Measurements from ENCODE around the gene ZNF471.

The ZNF471 gene

DNA sequence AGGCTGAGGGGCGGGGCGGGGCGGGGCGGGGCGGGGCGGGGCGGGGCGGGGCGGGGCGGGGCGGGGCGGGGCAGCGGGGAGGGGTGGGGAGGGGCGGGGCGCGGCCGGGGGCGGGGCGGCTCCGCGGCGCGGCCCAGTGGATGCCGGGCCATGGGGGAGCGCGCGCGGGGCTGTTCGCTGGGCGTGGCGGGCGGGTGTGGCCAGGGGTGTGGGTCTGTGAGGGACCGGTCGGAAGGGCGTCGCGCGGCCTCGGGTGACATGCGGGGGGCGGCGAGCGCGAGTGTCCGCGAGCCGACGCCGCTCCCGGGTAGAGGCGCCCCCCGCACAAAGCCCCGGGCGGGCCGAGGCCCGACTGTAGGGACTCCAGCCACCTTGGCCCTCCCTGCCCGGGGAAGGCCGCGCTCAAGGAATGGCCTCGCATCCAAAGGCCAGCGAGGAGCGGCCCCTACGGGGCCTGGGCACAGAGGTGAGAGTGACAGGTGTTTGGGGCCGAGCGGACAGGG, 31.2 kb downstream of the ZNF471 start, which contains the start of gene ZFP28:
Gene ZFP28, plus strand, starts transcription at position 188 of the 503 bp plus-strand sequence. Its CDS starts 71 bp downstream, at position 259.
- peak within 1 kb of the TSS; percentile 62 to 90 for H3K27ac Mint-ChIP-seq

DNA sequence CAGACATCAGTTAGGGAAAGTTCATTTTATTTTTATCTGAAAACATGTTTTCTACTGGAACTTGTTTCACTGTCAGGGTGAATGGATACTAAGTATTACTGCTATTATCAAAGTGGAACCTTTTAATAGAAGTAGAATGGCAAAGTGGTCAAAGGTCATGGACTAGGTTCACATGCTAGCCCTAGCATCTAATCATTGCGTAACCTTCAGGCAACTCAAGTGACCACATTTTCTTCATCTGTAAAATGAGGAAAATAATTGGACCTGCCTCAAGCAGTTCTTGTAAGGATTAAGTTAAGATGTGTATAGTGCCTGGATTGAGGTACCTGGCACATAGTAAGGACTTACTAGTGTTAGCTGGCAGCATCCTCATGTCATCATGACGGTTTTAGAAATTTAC, 36.1 kb downstream of the ZNF471 start:
- peaks cover 6 to 7% of the 10 kb centered on the region in 2 donors for H3K4me1 Mint-ChIP-seq (ENCODE audit: low read depth in 2 of 2)
- no peak overlapping the region for H3K4me3 Mint-ChIP-seq

More for the DNA sequence above, 31.2 kb downstream of the ZNF471 start, which contains the start of gene ZFP28:
- Mint-ChIP-seq H3K4me3 (peak within 1 kb of the TSS; percentile 86 to 89), H3K27me3 (peaks cover 0 to 6% of the 10 kb centered on the region in 2 donors), H3K4me1 (ENCODE audit: low read depth in 2 of 2) (peaks cover 10 to 13% of the 10 kb centered on the region in 2 donors), H3K9me3 (peaks cover 11 to 14% of the 10 kb centered on the region in 2 donors), H3K36me3 (ENCODE audit: insufficient read depth) (peaks cover 9% of the 10 kb centered on the region)
- ATAC-seq (replicated peaks) (peak; percentile 62), DNase-seq (peak in 1 of 3 experiments; percentile 3)

DNA sequence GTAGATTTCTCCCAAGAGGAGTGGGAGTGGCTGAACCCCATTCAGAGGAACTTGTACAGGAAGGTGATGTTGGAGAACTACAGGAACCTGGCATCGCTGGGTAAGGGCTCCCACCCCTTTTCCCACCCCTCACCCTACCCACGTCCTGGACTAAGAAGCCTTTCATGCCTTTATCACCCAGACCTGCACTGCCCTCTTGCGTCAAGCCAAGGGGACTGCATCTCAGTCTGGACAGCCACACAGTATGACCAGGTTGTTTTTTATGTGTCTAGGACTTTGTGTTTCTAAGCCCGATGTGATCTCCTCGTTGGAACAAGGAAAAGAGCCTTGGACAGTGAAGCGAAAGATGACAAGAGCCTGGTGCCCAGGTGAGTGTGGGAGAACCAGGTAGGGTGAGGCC, 39.9 kb downstream of the ZNF471 start:
- H3K9me3 Mint-ChIP-seq, result peaks cover 2 to 22% of the 10 kb centered on the region in 2 donors
- H3K27ac Mint-ChIP-seq, result no peak overlapping the region
- H3K4me3 Mint-ChIP-seq, result no peak overlapping the region
- ATAC-seq (replicated peaks), result no peak
- DNase-seq, result no peak
- H3K4me1 Mint-ChIP-seq (ENCODE audit: low read depth in 2 of 2), result no peaks in the 10 kb centered on the region
- no peaks in the 10 kb centered on the region for H3K27me3 Mint-ChIP-seq
- peaks cover 26% of the 10 kb centered on the region for H3K36me3 Mint-ChIP-seq (ENCODE audit: insufficient read depth)

More for the DNA sequence above, 36.1 kb downstream of the ZNF471 start:
- DNase-seq (no peak), ATAC-seq (replicated peaks) (no peak)
- Mint-ChIP-seq H3K36me3 (ENCODE audit: insufficient read depth) (peaks cover 11% of the 10 kb centered on the region), H3K27ac (no peak overlapping the region), H3K27me3 (no peaks in the 10 kb centered on the region), H3K9me3 (peaks cover 9 to 28% of the 10 kb centered on the region in 2 donors)

DNA sequence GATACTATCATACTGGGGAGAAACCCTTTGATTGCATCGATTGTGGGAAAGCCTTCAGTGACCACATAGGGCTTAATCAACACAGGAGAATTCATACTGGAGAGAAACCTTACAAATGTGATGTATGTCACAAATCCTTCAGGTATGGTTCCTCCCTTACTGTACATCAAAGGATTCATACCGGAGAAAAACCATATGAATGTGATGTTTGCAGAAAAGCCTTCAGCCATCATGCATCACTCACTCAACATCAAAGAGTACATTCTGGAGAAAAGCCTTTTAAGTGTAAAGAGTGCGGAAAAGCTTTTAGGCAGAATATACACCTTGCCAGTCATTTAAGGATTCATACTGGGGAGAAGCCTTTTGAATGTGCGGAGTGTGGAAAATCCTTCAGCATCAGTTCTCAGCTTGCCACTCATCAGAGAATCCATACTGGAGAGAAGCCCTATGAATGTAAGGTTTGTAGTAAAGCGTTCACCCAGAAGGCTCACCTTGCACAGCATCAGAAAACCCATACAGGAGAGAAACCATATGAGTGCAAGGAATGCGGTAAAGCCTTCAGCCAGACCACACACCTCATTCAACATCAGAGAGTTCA, 46.7 kb downstream of the ZNF471 start:
- ATAC-seq (replicated peaks) (no peak), DNase-seq (no peak)
- no peak overlapping the region for H3K4me3 Mint-ChIP-seq
- H3K9me3 Mint-ChIP-seq, result peaks cover 14 to 18% of the 10 kb centered on the region in 2 donors
- H3K27ac Mint-ChIP-seq, result no peak overlapping the region
- no peaks in the 10 kb centered on the region for H3K27me3 Mint-ChIP-seq
- H3K4me1 Mint-ChIP-seq (ENCODE audit: low read depth in 2 of 2), result no peaks in the 10 kb centered on the region
- H3K36me3 Mint-ChIP-seq (ENCODE audit: insufficient read depth), result peaks cover 15% of the 10 kb centered on the region

DNA sequence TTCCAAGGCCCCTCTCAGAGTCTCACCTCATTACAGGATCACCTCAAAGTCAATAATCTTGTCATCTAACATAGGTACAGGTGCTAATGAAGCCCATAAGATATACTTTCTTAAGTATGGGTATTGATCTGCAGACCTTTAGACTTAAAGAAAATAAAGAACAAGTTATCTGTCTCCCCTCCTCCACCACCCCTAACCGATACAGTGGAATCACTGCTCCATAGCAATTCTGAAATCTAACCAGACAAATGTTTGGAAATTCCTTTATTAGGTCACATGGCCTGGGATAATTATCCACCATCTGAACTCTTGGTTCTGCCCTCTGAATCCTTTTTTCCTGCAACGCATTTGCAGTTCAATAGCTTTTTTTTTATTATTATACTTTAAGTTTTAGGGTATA, 55.1 kb downstream of the ZNF471 start:
- Mint-ChIP-seq H3K27ac (no peak overlapping the region), H3K36me3 (ENCODE audit: insufficient read depth) (peaks cover 3% of the 10 kb centered on the region), H3K9me3 (peaks cover 16 to 25% of the 10 kb centered on the region in 2 donors), H3K4me1 (ENCODE audit: low read depth in 2 of 2) (peaks cover 8 to 10% of the 10 kb centered on the region in 2 donors), H3K27me3 (no peaks in the 10 kb centered on the region), H3K4me3 (no peak overlapping the region)
- ATAC-seq (replicated peaks) (no peak), DNase-seq (no peak)

DNA sequence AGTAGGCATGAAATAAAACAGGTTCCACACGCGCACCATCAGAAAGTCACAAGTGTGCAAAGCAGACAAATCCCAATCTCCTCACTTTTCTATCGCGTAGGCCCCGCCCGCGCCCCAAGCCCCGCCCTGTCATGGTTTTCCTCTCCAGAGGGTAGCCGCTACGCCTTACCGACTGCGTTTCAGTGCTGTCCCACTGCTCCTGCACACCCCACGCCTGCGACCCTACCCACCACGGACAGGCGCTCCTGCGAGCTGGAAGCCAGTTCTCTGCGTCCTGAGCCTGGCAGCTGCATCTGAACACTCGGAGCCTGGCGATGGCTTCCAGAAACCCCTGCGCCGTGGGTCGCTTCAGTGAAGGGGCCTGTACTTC, 59.2 kb downstream of the ZNF471 start:
- H3K4me3 Mint-ChIP-seq, result peak overlapping the region; percentile 95 to 98
- peaks cover 6% of the 10 kb centered on the region for H3K36me3 Mint-ChIP-seq (ENCODE audit: insufficient read depth)
- peaks cover 16 to 24% of the 10 kb centered on the region in 2 donors for H3K9me3 Mint-ChIP-seq
- H3K4me1 Mint-ChIP-seq (ENCODE audit: low read depth in 2 of 2), result peaks cover 11 to 12% of the 10 kb centered on the region in 2 donors
- H3K27ac Mint-ChIP-seq, result peak overlapping the region; percentile 90 to 94
- no peaks in the 10 kb centered on the region for H3K27me3 Mint-ChIP-seq
- no peak for DNase-seq
- peak; percentile 17 for ATAC-seq (replicated peaks)

DNA sequence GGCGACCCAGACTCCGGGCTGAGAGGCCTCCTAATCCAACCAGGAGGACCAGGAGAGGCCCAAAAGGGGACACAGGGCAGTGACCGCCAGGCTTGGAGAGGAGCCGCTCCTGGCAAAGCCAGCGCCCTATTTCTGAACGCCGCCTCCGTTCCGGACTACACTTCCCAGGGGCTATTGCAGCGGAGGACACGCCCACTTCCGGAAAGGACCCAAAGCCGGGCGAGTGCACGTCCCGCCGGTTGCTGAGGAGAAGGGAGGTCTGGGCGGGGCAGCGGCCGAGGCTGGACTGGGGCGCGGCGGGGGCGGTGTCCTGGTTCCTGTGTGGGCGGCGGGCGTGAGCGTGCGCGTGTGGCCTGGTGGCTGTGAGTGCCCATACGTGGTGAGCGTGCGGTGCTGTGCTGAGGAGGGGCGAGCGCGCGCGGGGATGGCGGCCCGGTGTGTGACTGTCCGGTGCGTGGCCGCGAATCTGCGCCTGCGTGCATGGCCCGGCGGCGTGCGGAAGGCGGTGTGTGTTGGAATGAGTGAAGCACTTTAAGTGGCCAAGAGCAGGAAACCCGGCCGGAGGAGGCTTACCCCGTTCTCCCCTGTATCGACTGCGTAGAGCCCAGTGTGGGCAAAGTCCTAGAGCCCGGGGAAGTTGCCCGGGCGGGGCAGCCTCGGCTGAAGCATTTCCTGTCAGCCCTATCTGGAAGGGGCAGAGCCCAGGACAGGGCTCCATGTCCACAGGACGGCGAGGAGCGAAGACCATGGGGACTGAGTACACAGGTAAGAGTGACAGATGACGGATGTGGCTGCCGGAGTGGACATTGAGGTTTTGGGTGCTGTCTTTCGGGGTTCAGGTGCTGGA, 59.8 kb downstream of the ZNF471 start, which contains the start of gene ZNF470:
Gene ZNF470, plus strand, starts transcription at position 195 of the 847 bp plus-strand sequence. CDS start 2,844 bp downstream, outside the sequence.
- Mint-ChIP-seq H3K36me3 (ENCODE audit: insufficient read depth) (peaks cover 6% of the 10 kb centered on the region), H3K4me3 (peak within 1 kb of the TSS; percentile 95 to 98), H3K27me3 (no peaks in the 10 kb centered on the region), H3K4me1 (ENCODE audit: low read depth in 2 of 2) (peaks cover 11 to 12% of the 10 kb centered on the region in 2 donors), H3K27ac (peak within 1 kb of the TSS; percentile 90 to 94), H3K9me3 (peaks cover 16 to 24% of the 10 kb centered on the region in 2 donors)
- ATAC-seq (replicated peaks) (peak; percentile 96), DNase-seq (peak; percentile 85 to 87 (median 85))

DNA sequence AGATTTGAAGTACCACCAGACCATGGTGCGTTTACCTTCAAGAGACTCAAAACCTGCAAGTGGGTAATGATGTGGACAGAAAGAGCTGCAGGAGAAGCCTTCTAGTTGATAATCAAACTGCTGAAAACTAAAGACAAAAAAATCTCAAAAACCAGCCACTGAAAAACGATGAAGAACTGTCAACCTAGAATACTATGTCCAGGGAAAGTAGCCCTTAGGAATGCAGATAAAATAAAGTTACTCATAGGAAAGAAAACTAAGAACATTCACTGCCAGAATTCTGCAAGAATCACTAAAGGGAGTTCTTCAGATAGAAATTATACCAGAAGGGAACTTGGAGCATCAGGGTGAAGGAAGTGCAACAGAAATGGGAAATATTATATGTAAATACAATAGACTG, 64.9 kb downstream of the ZNF471 start:
- Mint-ChIP-seq H3K36me3 (ENCODE audit: insufficient read depth) (peaks cover 11% of the 10 kb centered on the region), H3K9me3 (peaks cover 9 to 19% of the 10 kb centered on the region in 2 donors), H3K27ac (no peak overlapping the region), H3K27me3 (no peaks in the 10 kb centered on the region), H3K4me3 (no peak overlapping the region), H3K4me1 (ENCODE audit: low read depth in 2 of 2) (peaks cover 3 to 5% of the 10 kb centered on the region in 2 donors)
- ATAC-seq (replicated peaks) (no peak), DNase-seq (no peak)

DNA sequence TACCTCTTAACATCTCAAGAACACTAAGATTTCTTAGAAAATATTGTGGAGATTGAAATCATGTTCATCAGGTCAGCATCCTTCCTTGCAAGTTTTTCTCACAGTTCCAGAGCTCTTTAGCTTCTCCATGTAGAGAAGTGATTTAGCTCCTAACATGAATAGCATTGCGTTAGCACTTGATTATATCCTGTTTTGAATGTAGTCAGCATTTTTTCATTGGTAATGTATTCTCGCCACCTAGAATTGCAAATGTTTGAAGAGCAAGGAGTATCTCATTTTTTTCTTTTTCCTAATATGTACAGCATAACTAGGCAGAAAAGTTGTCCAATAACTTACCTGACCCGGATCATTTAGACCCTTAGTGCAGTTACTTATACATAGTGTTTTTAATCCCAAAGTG, 66.3 kb downstream of the ZNF471 start:
- H3K27me3 Mint-ChIP-seq, result no peaks in the 10 kb centered on the region
- peaks cover 11% of the 10 kb centered on the region for H3K36me3 Mint-ChIP-seq (ENCODE audit: insufficient read depth)
- H3K27ac Mint-ChIP-seq, result no peak overlapping the region
- H3K4me3 Mint-ChIP-seq, result no peak overlapping the region
- peaks cover 12 to 19% of the 10 kb centered on the region in 2 donors for H3K9me3 Mint-ChIP-seq
- no peaks in the 10 kb centered on the region for H3K4me1 Mint-ChIP-seq (ENCODE audit: low read depth in 2 of 2)
- no peak for ATAC-seq (replicated peaks)
- DNase-seq, result no peak

DNA sequence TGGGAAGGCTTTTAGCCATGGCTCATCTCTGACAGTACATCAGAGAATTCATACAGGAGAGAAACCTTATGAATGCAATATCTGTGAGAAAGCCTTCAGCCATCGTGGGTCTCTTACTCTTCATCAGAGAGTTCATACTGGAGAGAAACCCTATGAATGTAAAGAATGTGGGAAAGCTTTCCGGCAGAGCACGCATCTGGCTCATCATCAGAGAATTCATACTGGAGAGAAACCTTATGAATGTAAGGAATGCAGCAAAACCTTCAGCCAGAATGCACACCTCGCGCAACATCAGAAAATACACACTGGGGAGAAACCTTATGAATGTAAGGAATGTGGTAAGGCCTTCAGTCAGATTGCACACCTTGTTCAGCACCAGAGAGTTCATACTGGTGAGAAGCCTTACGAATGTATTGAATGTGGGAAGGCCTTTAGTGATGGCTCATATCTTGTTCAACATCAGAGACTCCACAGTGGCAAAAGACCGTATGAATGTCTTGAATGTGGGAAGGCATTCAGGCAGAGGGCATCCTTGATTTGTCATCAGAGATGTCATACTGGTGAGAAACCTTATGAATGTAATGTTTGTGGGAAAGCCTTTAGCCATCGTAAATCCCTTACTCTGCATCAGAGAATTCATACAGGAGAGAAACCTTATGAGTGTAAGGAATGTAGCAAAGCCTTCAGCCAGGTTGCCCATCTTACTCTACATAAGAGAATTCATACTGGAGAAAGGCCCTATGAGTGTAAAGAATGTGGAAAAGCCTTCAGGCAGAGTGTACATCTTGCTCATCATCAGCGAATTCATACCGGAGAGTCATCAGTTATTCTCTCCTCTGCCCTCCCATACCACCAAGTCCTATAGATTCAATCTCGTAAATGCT, 70.3 kb downstream of the ZNF471 start:
- Mint-ChIP-seq H3K4me1 (ENCODE audit: low read depth in 2 of 2) (no peaks in the 10 kb centered on the region), H3K36me3 (ENCODE audit: insufficient read depth) (peaks cover 8% of the 10 kb centered on the region), H3K27me3 (no peaks in the 10 kb centered on the region), H3K27ac (no peak overlapping the region), H3K4me3 (no peak overlapping the region), H3K9me3 (peaks cover 13 to 19% of the 10 kb centered on the region in 2 donors)
- ATAC-seq (replicated peaks) (no peak), DNase-seq (no peak)
